GM20431 (cell line): ENCODE results near the gene TRIM10.
"Not testable (repeated sequence)": the region's sequence is repeated elsewhere in the genome, so short reads cannot be mapped to it uniquely, and the experiment has no call there.

Experiments used
- in situ Hi-C: fragments of 300-500 bp; cut with MseI, MboI; formaldehyde crosslinking; loops from one replicate; pipeline ENCODE4 v1.15.0; 2020; ENCODE audit warnings: low sequenced_read_pairs; ENCODE audit not compliant: unreplicated experiment

Gene TRIM10

DNA sequence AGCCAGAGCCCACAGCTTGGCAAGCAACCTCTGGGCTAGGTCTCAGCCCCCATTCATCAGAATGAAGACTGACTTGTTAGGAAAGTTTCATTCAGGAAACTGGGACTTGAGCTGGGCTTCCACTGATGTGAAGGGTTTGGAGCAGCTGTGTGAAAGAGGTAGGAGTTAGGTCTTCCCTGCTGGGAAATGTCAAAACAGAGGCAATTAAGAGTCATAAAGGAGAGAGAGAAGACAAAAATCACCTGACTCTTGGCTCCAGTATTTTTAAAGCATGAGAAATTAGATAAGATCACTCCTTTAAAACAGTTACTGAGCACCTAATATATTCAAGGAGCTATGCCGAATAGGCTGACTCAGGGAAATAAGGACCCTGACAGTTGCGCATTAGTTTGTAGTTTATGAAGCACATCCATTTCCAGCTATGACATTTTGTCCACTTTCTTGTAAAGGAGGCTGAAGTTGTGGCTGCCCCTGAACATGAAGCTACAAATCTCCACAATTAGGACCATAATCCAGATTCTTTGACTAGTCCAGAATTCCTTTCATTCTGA, 29.0 kb downstream of the TRIM10 start:
- in situ Hi-C loops: no loop called here

DNA sequence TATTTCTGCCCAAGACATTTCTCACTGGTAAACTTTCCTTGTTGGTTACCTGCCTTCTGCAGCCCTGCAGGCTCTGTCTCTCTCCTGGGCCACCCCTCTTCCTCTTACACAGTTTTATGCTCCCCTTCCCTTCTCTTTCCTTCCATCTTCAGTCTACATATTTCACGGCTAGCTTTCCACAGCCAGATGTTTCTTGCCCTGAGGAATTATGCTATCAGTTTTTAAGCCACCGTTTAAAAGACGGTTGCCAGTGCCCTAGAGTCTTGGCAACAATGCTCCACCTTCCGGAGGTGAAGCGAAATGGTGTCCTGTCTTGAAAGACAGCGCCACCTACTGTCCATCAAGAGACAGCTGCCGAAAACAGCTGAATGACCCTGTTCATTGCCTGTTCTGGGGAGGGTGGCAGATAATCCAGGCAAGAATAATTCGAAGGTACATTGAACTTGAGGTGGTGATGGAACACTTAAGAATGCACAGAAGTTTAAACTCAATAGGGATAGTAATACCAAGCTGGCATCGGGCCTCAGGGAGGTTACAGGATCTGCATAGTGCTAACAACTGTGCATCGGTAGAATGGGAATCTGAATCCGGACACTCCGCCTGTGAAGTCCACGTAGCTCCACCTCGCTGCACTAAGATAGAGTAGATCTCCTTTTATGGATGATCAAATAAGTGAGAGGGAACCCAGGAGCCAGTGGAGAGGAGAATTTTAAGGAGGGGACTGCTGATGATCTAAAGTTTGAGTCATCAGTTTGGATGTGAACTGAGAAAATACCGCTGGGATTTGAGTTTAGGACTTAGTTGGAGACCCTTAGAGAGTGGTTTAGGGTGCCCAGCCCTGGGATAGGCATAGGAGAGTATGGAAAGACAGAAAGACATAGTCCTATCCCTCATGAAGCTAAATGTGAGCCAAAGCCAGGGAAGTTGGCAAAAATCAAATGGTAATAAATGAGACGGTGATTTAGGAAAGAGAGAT, 29.8 kb downstream of the TRIM10 start:
- in situ Hi-C loops: no loop called here

DNA sequence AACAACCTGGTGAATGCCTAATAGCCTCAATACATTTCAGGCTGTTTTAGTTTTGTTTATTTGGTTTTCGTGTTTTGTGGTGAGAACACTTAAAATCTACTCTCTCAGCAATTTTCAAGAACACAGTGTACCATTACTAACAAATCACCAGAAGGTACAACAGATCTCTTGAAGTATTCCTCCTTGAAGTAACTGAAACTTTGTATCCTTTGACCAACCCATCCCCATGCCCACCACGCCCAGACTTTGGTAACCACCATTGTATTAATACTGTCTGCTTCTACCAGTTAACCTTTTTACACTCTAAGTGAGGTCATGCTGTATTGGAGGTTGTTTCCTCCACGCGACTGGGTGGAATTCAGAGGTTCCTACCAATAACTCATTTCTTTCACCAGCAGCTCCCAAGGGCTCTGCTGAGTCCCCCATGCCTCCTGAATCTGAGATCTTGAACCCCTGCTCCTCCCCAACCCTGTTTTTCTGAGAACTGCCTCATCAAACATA, 30.8 kb downstream of the TRIM10 start:
- in situ Hi-C loops: no loop called here

DNA sequence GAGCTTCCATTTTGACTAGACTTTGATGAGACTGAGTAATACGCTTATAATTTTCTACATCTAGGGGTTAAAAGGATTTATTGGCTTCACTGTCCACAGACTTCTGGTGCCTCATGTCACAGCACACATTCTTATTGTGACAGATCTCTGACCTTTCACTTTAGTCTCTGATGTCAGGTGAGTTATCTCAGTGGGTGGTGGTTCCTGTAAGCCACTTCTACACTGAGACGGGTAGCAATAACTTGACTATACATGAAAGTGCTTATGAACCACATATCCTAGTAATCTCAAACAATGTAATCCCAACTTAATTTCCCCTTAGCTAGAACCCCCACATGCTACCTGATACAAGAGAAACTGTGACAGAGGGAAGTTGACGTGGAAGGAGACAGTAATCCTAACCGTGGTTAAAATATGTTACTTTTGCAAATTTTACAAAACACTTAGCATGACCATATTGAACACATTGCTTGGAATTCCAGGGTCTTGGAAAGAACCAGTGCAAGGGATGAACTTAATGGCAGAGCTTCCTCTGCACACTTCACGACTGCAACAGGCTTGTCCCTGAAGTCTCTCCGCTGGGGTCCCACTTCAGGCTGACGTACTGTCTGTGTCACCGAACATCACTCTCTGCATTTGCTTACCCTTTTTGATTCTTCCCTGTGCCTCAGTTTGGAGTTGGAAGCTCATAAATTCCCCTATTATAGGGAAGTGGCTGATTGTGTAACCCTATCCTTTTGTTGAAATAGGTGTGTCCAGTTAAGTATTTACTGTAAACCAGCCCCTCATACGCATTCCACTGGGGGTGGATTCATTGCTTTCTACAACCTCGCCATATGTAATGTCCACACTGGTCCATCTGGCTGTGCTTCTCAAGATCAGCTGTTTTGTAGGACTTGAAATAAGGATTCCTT, 31.5 kb downstream of the TRIM10 start:
- in situ Hi-C loops: no loop called here

DNA sequence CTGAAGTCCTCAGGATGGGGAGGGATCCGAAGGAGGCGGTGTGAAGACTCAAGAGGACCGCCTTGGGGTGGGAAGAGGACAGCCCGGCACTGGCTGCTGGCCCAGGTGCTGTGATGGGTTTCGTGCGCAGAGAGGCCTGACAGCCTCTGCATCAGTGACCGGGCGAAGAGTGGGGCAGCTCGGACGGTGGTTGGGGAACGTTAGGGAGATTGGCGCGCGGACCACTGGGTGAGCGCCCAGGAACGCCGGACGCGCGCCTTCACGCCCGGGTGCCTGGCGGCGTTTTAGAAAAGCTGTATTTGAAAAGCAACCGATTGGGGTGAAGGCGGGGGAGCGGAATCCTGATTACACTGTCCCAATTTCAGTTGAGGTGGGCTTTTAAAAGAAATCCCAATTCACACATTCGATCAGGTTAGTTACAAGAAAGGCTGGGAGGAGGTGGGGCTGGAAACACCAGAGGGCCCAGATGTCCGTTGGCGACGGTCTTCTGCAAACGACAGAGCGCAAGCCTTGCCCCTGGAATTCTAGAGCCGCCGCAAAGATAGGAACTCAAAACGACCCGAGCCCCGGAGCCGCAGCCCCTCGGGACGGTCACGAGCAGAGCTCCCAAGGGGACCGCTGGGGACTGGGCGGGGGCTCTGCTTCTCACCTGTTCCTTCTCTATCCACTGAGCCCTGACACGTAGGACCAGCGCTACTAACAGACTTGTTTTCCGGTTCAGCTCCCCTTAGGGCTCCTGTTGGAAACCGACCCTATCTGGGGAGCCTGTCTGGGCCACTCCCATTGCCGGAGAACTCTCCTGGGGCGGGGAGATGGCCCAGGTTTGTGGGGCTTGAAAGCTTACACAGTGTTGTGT, 33.5 kb downstream of the TRIM10 start:
- in situ Hi-C loops: no loop called here

GRCh38 chr6:30122515-30122914, 38.5 kb downstream of the TRIM10 start:
- in situ Hi-C loops: no loop called here

DNA sequence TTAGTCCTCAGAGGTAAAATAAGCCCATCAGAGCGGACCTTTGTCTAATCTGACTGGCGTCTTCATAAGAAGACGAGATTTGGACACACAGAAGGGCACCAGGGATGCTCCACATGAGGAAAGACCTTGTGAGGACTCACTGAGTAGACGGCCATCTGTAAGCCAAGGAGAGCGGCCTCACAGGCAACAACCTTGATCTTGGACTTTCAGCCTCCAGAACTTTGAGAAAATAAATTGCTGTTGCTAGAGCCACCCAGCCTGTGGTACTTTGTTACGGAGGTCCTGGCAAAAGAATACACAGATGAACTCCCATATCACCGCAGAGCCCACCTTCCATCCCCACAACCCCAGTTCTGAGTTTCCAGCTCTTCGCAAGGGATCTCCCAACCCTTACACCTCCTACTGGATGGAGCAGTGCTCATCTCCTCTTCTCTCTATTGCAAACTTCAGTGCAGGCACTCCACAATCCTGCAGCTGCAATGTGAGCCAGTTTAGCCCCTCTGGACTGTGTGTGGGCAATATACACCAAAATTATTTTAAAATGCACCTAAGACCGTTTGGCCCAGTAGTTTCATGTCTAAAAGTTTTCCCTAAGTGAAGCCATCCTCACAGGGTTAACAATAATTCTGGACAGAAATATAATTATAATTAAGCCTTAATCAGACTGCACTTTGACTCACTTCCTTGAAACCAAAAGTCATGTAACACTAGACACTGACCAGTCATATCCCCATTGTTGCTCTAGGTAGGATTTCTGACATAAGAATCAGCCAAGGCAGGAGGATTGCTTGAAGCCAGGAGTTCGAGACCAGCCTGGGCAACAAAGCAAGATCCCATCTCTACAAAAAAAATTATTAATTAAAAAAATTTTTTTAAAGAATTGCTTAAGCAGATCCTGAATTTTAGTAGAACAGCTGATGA, 39.3 kb downstream of the TRIM10 start:
- in situ Hi-C loops: no loop called here

GRCh38 chr6:30118691-30119090, 42.3 kb downstream of the TRIM10 start:
- in situ Hi-C loops: not testable (repeated sequence)

GRCh38 chr6:30116724-30117123, 44.3 kb downstream of the TRIM10 start:
- in situ Hi-C loops: no loop called here

DNA sequence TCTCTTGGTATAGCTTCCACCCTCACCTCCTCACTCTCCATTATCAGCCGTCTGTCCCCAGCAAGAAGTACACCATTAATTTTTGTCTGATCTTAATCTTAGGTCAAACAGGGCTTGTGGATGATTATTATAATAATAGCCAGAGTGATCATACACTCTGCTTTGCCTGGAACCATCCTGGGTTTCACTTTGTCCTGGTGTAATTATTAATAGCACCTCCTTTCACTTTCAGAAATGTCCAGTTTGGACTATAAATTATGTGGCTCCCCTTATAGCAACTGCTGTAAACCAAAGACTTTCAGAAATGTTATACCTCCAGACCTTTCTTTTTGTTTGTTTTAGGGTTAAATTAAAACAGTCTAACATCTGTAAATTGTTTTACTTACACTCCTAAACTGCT, 47.2 kb downstream of the TRIM10 start:
- in situ Hi-C loops: no loop called here

GRCh38 chr6:30113003-30113759, 47.8 kb downstream of the TRIM10 start, which contains the start of gene TRIM31:
TRIM31 (minus strand) TSS chr6:30113090; CDS start chr6:30112805, 285 bp downstream.
- in situ Hi-C loops: no loop called here

DNA sequence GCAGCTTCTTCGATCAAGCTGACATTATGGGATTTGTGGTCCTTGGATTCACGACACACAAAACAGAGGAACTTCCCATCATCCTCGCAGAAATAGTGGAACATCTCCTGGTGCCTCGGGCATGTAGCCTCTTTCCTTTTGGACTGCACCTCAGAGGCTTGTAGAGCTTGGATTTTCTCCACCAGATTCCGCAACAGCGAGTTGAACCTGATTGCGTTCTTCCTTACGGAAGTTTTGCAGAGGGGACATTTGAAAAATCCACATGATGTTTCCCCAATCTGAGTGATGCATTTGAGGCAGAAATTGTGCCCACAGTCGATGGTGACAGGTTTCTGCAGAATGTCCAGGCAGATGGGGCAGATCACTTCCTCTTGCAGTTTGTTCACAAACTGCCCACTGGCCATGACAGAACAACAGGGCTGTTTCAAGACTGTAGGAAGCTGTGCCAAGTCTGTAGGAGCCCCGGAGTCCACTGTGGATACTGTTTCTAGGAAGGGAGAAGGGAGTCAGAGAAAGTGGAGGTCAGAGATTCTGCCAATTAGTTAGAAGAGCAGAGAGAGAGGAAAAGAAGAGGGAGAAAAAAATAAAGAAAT, 48.5 kb downstream of the TRIM10 start:
- in situ Hi-C loops: no loop called here

DNA sequence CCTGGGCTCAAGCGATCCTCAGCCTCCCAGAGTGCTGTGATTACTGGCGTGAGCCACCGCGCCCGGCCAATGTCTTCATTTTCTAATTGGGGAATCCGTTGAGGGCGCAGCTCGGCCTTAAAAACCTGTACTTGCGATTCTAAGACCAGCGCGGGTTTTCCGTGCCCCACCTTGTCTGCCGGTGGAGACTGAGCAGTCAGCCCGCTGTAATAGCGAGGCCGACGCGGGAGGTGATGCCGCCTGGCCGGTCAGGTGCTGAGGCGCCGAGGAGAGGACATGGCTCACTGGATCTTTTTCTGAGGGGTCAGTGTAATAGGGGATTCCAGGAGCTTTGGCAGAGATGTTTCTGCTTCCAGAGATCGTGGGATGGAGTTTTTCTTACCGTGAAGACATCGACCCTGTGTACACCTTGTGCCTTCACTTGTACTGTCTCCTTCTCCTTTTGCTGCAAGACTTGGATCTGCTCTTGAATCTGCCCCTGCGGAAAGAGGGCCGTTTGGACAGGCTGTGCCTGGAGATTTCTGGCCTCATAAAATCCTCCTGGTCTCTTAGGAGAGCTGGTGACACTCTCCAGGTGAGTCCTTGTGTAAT, 49.6 kb downstream of the TRIM10 start:
- in situ Hi-C loops: no loop called here

GRCh38 chr6:30104661-30105060, 56.4 kb downstream of the TRIM10 start:
- in situ Hi-C loops: no loop called here

- in situ Hi-C loops: no loop called here
These were observed 57.2 kb downstream of the TRIM10 start for GRCh38 chr6:30103872-30104179.

- in situ Hi-C loops: no loop called here
These were observed 57.8 kb downstream of the TRIM10 start for GRCh38 chr6:30102970-30103871.
